Activated CD4-positive, alpha-beta T cell treated with anti-CD3 and anti-CD28 coated beads, Interleukin-2, amount 50 U/mL, for 1 hour (primary cell): ENCODE data around the gene EPN1.

ENCODE experiments used
- DNase-seq: peaks from one replicate; pipeline ENCODE4 v3.0.0-alpha.2; 2020

The EPN1 gene

GRCh38 chr19:55680339-55681130 lies 5.5 kb downstream of the EPN1 start:
- DNase-seq, result no peak

GRCh38 chr19:55681131-55682092 lies 6.4 kb downstream of the EPN1 start:
- no peak for DNase-seq

- no peak for DNase-seq
Observed at GRCh38 chr19:55683449-55684261, 8.6 kb downstream of the EPN1 start.

- no peak for DNase-seq
Observed at GRCh38 chr19:55684946-55685681, 10.1 kb downstream of the EPN1 start.

GRCh38 chr19:55685776-55686175 lies 10.8 kb downstream of the EPN1 start:
- no peak for DNase-seq

- DNase-seq, result no peak
Observed at GRCh38 chr19:55686311-55687050, 11.5 kb downstream of the EPN1 start.

GRCh38 chr19:55687281-55688201 lies 12.5 kb downstream of the EPN1 start:
- DNase-seq, result no peak

GRCh38 chr19:55688422-55689218 lies 13.6 kb downstream of the EPN1 start:
- no peak for DNase-seq

GRCh38 chr19:55689411-55690108 lies 14.5 kb downstream of the EPN1 start:
- DNase-seq, result no peak

GRCh38 chr19:55690109-55690768 lies 15.2 kb downstream of the EPN1 start:
- no peak for DNase-seq

GRCh38 chr19:55690769-55691545 lies 15.9 kb downstream of the EPN1 start:
- DNase-seq, result no peak

- DNase-seq, result no peak
Observed at GRCh38 chr19:55691561-55692481, 16.8 kb downstream of the EPN1 start.

- no peak for DNase-seq
Observed at GRCh38 chr19:55692681-55693081, 17.7 kb downstream of the EPN1 start.

- no peak for DNase-seq
Observed at GRCh38 chr19:55693336-55693974, 18.4 kb downstream of the EPN1 start.

GRCh38 chr19:55694241-55694655 lies 19.2 kb downstream of the EPN1 start:
- no peak for DNase-seq
